Lower leg skin (tissue), 3 donors: ENCODE data around the gene ATMIN.

Source experiments
- POLR2A ChIP-seq, 2 donors: fragments of 450-650 bp; IDR thresholded peaks; one replicate each; pipeline ENCODE4 v1.6.1; 2016 to 2017; ENCODE audit warnings: antibody characterized with exemption in 2 of 2, mild to moderate bottlenecking in 1 of 2, moderate library complexity in 1 of 2
- TF ChIP-seq, protein P1 (sequence below), 3 donors: fragments of 450-650 bp; IDR thresholded peaks; one replicate each; pipeline ENCODE4 v1.5.1; 2016; ENCODE audit warnings: antibody characterized with exemption in 3 of 3, mild to moderate bottlenecking in 3 of 3, moderate library complexity in 2 of 3

DNA sequence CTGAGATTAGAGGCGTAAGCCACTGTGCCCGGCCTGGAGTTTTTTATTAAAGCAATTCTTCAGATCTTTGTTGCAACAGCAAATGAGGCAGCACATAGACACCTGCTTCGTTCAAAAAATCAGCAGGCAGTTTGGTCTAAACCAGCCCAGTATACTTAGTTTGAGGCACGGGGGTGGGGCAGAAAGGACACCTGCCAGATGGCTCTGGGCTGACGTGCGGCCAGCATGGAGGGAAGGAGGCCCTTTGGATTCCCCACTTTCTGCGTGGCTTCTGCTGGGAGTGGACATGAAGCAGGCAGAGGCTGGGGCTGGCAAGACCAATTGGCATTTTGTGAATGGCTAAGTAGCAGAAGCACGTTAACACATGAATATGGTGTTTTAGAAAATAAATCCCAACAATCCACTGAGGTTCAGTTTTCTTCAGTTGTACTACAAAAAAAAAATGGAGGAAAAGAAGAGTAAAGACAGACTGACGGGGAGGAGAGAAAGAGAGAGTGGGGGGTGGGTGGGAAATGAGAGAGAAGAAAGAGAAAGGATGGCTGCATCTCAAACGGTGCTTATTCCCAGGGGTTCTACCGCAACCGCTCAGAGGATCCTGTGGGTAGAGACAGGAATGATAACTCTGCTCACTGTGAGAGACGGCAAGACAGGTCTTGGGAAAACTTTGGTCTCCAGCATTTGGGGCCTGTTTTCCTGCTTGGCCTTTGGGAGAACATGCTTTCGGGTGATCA, 25.1 kb downstream of the ATMIN start:
- TF ChIP-seq, protein P1, sequence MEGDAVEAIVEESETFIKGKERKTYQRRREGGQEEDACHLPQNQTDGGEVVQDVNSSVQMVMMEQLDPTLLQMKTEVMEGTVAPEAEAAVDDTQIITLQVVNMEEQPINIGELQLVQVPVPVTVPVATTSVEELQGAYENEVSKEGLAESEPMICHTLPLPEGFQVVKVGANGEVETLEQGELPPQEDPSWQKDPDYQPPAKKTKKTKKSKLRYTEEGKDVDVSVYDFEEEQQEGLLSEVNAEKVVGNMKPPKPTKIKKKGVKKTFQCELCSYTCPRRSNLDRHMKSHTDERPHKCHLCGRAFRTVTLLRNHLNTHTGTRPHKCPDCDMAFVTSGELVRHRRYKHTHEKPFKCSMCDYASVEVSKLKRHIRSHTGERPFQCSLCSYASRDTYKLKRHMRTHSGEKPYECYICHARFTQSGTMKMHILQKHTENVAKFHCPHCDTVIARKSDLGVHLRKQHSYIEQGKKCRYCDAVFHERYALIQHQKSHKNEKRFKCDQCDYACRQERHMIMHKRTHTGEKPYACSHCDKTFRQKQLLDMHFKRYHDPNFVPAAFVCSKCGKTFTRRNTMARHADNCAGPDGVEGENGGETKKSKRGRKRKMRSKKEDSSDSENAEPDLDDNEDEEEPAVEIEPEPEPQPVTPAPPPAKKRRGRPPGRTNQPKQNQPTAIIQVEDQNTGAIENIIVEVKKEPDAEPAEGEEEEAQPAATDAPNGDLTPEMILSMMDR (IDR thresholded peaks at IDR 0.05) = no peak
- TF ChIP-seq POLR2A (IDR thresholded peaks at IDR 0.05) = no peak
